ENCODE measurements around the gene NDUFAF8. TPM values are rescaled to one million over a fixed set of nuclear protein-coding genes. Genes with fewer than 3 reads are reported as not detected.

NDUFAF8 gene
- total RNA-seq, 1 donor from 2014 or later, result 45.9 TPM

DNA sequence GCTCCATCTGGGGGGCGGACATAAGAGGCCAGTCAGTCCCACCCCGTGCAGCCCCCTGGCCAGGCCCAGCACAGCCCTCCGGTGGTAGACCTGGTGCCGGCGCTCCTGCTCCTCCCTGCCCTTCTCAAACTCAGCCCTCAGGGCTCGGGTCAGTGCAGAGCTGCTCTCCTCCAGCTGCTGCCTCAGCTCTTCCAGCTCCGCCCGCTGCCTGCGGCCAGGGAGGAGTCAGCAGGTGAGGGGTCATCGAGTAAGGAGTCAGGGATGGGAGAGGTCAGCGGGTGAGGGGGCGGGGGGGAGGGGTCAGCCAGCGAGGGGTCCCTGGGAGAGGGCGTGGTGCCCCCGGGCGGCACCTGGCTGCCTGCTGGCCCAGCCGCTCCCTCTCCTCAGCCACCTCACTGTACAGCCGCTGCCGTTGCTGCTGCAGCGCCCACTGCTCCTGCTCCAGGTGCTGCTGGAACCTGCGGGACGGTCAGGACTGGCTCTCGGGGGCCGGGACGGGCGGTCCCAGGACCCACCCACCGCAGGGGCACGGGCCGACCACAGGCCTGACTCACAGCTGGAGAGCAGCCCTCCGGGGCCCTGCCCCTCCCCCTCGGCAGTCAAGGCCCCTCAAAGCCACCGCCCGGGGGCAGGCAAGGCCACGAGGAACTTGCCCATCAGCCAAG, 46.6 kb upstream of the NDUFAF8 start:
- no peak for DNase-seq (ENCODE audit: low read depth)
- Histone ChIP-seq H3K36me3 (ENCODE audit: control insufficient read depth, insufficient read depth, low read length) (peaks cover 1% of the 10 kb centered on the region), H3K4me3 (ENCODE audit: low read depth, low read length) (no peak overlapping the region), H3K27me3 (ENCODE audit: control insufficient read depth, insufficient read depth, low read length) (no peaks in the 10 kb centered on the region)
- TF ChIP-seq, protein P1, sequence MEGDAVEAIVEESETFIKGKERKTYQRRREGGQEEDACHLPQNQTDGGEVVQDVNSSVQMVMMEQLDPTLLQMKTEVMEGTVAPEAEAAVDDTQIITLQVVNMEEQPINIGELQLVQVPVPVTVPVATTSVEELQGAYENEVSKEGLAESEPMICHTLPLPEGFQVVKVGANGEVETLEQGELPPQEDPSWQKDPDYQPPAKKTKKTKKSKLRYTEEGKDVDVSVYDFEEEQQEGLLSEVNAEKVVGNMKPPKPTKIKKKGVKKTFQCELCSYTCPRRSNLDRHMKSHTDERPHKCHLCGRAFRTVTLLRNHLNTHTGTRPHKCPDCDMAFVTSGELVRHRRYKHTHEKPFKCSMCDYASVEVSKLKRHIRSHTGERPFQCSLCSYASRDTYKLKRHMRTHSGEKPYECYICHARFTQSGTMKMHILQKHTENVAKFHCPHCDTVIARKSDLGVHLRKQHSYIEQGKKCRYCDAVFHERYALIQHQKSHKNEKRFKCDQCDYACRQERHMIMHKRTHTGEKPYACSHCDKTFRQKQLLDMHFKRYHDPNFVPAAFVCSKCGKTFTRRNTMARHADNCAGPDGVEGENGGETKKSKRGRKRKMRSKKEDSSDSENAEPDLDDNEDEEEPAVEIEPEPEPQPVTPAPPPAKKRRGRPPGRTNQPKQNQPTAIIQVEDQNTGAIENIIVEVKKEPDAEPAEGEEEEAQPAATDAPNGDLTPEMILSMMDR (IDR thresholded peaks at IDR 0.05; ENCODE audit: insufficient read depth, low read length, poor library complexity, severe bottlenecking), result no peak

DNA sequence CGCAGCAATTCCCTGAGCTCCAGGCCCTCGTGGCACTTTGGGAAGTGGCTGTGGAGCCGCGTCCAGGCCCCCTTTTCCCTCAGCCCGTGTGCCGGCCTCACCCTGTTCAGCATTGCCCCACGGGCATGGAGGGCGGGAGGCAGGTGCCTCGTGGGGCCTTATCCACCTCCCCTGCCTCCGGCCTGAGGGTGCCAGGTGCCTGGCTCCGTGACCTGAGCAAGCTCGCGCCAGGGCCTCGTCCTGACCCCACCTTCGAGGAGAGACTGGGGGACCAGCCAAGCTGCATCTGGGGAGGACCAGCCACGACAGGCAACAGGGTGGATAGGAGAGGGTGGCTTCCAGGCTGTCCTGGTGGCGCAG, 46.1 kb upstream of the NDUFAF8 start:
- Histone ChIP-seq H3K27me3 (ENCODE audit: control insufficient read depth, insufficient read depth, low read length) (no peaks in the 10 kb centered on the region), H3K36me3 (ENCODE audit: control insufficient read depth, insufficient read depth, low read length) (peaks cover 1% of the 10 kb centered on the region), H3K4me3 (ENCODE audit: low read depth, low read length) (no peak overlapping the region)
- TF ChIP-seq, protein P1 (IDR thresholded peaks at IDR 0.05; ENCODE audit: insufficient read depth, low read length, poor library complexity, severe bottlenecking), result no peak
- DNase-seq (ENCODE audit: low read depth), result no peak

DNA sequence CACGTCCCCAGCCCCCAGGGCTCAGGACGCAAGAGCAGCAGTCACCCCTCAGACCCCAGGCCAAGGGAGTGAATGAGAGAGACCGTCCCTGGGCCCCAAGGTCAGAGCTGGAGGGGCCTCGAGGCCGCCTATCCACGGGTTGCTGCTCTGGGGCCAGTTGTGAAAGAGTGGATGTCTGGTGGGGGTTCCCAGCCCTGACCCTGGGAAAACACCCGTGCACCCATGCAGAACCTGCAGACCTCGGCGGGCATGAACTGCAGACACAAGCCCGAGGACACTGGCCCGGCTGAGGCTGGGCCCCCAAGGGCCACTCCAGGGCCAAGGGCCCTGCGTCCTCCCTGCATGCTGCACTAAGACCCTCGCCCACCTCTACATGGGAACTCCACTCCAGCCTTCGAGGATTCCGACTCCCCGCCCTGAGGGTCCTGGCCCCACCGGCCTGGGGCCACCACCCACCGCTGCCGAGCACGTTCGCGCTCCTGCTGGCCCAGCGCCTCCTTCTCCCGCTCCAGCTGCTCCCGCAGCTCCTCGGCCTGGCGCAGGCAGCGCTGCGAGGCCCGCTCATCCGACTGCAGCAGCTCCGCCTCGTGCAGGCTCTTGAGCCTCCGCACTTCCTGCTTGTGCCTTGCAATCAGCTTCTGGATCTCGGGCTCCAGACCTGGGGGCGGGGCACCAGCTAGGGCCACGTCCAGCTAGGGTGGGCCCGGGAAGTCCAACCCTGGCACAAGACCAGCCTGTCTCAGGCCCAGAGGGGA, 45.5 kb upstream of the NDUFAF8 start:
- peaks cover 1% of the 10 kb centered on the region for H3K36me3 ChIP-seq (ENCODE audit: control insufficient read depth, insufficient read depth, low read length)
- no peaks in the 10 kb centered on the region for H3K27me3 ChIP-seq (ENCODE audit: control insufficient read depth, insufficient read depth, low read length)
- DNase-seq (ENCODE audit: low read depth), result no peak
- no peak overlapping the region for H3K4me3 ChIP-seq (ENCODE audit: low read depth, low read length)
- TF ChIP-seq, protein P1 (IDR thresholded peaks at IDR 0.05; ENCODE audit: insufficient read depth, low read length, poor library complexity, severe bottlenecking), result no peak

DNA sequence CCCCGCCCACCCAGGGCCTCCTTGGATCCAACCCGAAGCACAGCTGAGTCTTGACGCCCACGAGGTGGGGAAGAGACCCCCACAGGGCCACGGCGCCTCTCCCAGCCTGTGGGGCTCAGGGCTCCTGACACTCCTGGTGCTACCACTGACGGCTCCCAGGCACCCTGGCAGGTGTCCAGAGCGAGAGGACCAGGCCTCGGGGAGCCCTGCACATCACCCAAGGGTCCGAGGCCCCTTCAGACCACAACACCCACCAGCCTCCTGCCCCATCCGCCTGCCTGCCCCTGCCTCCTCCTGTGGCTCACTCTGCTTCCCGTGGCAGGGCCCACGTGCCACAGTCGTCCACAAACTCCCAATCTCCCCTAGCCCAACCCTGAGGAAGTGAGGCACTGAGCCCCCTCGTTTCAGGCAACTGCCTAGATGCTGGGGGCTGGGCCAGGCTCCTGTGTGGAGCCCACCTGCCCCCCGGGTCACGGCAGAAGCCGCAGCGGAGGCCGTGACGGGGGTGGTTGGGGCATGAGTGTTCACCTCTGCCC, 44.8 kb upstream of the NDUFAF8 start:
- TF ChIP-seq, protein P1 (IDR thresholded peaks at IDR 0.05; ENCODE audit: insufficient read depth, low read length, poor library complexity, severe bottlenecking), result no peak
- no peak for DNase-seq (ENCODE audit: low read depth)
- Histone ChIP-seq H3K27me3 (ENCODE audit: control insufficient read depth, insufficient read depth, low read length) (no peaks in the 10 kb centered on the region), H3K36me3 (ENCODE audit: control insufficient read depth, insufficient read depth, low read length) (peaks cover 1% of the 10 kb centered on the region), H3K4me3 (ENCODE audit: low read depth, low read length) (no peak overlapping the region)

DNA sequence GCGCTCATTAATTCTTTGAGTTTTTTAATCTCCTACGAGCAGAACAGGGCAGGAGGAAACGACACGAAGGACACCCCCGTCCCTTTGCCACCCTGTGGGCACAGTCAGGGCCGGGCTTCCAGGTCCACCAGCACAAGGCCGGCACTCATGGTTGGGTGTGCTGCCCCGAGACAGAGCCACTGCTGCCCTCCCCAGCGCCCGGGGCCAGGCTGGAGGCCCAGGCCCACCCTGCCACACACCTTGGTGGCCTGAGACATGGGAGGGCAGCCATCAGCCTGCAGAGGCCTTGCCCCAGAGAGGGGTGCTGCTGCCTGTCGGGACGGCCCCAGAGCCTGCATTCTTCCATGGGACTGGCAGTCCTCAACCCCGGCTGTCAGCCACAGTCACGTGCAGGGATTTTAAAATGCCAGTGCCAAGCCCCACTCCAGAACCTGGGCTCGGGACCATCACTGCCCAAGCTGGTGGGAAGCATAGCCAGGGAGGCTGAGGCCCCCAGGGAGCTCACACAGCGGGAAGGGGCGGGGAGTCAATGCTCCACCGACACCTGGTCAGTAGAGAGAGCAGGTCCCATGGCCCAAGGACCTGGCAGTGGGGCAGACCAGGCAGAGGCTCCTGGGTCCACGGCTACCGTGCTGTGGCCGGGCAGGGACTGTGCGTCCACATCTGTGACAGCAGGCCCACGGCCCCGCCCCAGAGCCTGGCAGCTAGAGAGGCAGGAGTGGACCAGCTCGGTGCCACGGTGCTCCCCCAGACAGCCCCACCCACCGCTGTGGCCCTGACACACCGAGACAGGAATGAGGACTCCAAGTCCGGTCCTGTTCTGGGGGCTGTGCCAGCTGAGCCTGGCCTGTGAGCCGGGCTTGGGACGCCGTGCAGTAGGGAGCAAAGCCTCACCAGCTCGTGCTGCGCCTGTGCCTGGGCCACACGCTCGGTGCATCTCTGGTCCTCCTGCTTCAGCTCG, 43.9 kb upstream of the NDUFAF8 start:
- Histone ChIP-seq H3K27me3 (ENCODE audit: control insufficient read depth, insufficient read depth, low read length) (no peaks in the 10 kb centered on the region), H3K36me3 (ENCODE audit: control insufficient read depth, insufficient read depth, low read length) (peaks cover 1% of the 10 kb centered on the region), H3K4me3 (ENCODE audit: low read depth, low read length) (no peak overlapping the region)
- no peak for DNase-seq (ENCODE audit: low read depth)
- TF ChIP-seq, protein P1 (IDR thresholded peaks at IDR 0.05; ENCODE audit: insufficient read depth, low read length, poor library complexity, severe bottlenecking), result no peak

All from kidney epithelial cell (primary cell).